H1 (cell line): Measurements from ENCODE around the gene PLAAT1. TPM values are rescaled to one million over a fixed set of nuclear protein-coding genes. Genes with fewer than 3 reads are reported as not detected.

Experiments used
- CTCF ChIA-PET: fragments of 300-600 bp; sonication (Branson Sonifier 250); formaldehyde crosslinking; loops from one replicate; lab custom pipeline; 2021; ENCODE audit not compliant: partially characterized antibody; lab: Charles Lee
- POLR2A ChIA-PET: fragments of 300-600 bp; sonication (Branson Sonifier 250); formaldehyde crosslinking; loops from one replicate; lab custom pipeline; 2021; ENCODE audit warnings: inconsistent platforms; ENCODE audit not compliant: partially characterized antibody; lab: Charles Lee
- DNase-seq, 2 experiments: peaks; one replicate each; pipeline versions ENCODE4 v3.0.0 to v3.0.0-alpha.2; 2010 to 2022; ENCODE audit warnings: low spot score in 2 of 2, low read depth in 1 of 2, mixed read lengths in 1 of 2
- FAIRE-seq: peaks from 2 replicates; lab custom pipeline; 2011; peaks lifted over from hg19 to GRCh38; lab: Jason Lieb, UNC
- H2AFZ ChIP-seq: 2 replicates; pipeline ENCODE4 v1.8.1; 2012; ENCODE audit warnings: low read length, inconsistent platforms
- H2AK5ac ChIP-seq: 2 replicates; pipeline ENCODE4 v1.6.1; 2013; ENCODE audit warnings: low read depth, low read length
- H2BK120ac ChIP-seq: replicated peaks from 2 replicates; pipeline ENCODE3; 2013; ENCODE audit warnings: low read depth, low read length, inconsistent platforms
- H2BK12ac ChIP-seq: 2 replicates; pipeline ENCODE4 v1.6.1; 2013; ENCODE audit warnings: low read depth, low read length
- H2BK15ac ChIP-seq: 2 replicates; pipeline ENCODE4 v1.6.1; 2013; ENCODE audit warnings: low read length
- H2BK20ac ChIP-seq: 2 replicates; pipeline ENCODE4 v1.6.1; 2013; ENCODE audit warnings: low read length
- H2BK5ac ChIP-seq: 2 replicates; pipeline ENCODE4 v1.6.1; 2013; ENCODE audit warnings: low read depth, low read length
- H3K14ac ChIP-seq: 2 replicates; pipeline ENCODE4 v1.6.1; 2013; ENCODE audit warnings: inconsistent platforms; ENCODE audit not compliant: insufficient read length
- H3K18ac ChIP-seq: 2 replicates; pipeline ENCODE4 v1.6.1; 2013; ENCODE audit warnings: low read length; ENCODE audit errors: extremely low read depth
- H3K23ac ChIP-seq: 2 replicates; pipeline ENCODE4 v1.6.1; 2013; ENCODE audit warnings: inconsistent platforms; ENCODE audit not compliant: insufficient read length
- H3K23me2 ChIP-seq: 2 replicates; pipeline ENCODE4 v1.6.1; 2013; ENCODE audit warnings: low read depth, low read length
- H3K27ac ChIP-seq: 2 replicates; pipeline ENCODE4 v1.6.1; 2011; ENCODE audit warnings: low read depth, low read length, inconsistent platforms
- H3K27me3 ChIP-seq, 4 experiments: replicated peaks in 1 of 4; 1 replicate in 1 of 4; 2 replicates in 3 of 4; pipeline versions ENCODE4 v1.6.1 to v1.8.1; 2011 to 2013; ENCODE audit warnings: low read length in 3 of 4, mild to moderate bottlenecking in 3 of 4, inconsistent platforms in 2 of 4, mixed read lengths in 2 of 4, moderate library complexity in 1 of 4; ENCODE audit not compliant: control insufficient read depth in 3 of 4, insufficient read depth in 3 of 4; ENCODE audit errors: extremely low read depth in 1 of 4
- H3K36me3 ChIP-seq, 4 experiments: 2 replicates each; pipeline versions ENCODE4 v1.6.1 to v1.8.1; 2011 to 2013; ENCODE audit warnings: mild to moderate bottlenecking in 4 of 4, low read length in 3 of 4, moderate library complexity in 2 of 4, control low read depth in 1 of 4, inconsistent platforms in 1 of 4; ENCODE audit not compliant: insufficient read depth in 4 of 4, control insufficient read depth in 2 of 4
- H3K4ac ChIP-seq: replicated peaks from 2 replicates; pipeline ENCODE3; 2013; ENCODE audit warnings: low read length, low read depth, mixed read lengths, inconsistent platforms; ENCODE audit not compliant: insufficient read length
- H3K4me1 ChIP-seq, 4 experiments: replicated peaks in 1 of 4; 1 replicate in 1 of 4; 2 replicates in 3 of 4; pipeline versions ENCODE4 v1.6.1 to v1.8.1; 2011 to 2013; ENCODE audit warnings: low read length in 3 of 4, inconsistent platforms in 2 of 4, mixed read lengths in 1 of 4; ENCODE audit not compliant: insufficient read depth in 4 of 4, control insufficient read depth in 3 of 4
- H3K4me2 ChIP-seq, 2 experiments: 2 replicates each; pipeline versions ENCODE4 v1.6.1 to v1.8.1; 2011 to 2013; ENCODE audit warnings: low read depth in 2 of 2, low read length in 2 of 2, control low read depth in 1 of 2, inconsistent platforms in 1 of 2, mild to moderate bottlenecking in 1 of 2; ENCODE audit not compliant: insufficient read depth in 1 of 2
- H3K4me3 ChIP-seq, 4 experiments: fragments of 200-600, 300-600 bp in 1 of 4; sonication (generic), shearing (Covaris generic), sonication (Bioruptor Twin) in 1 of 4; 2 replicates each; pipeline versions ENCODE4 v1.5.1 to v1.8.1; 2011 to 2016; ENCODE audit warnings: low read length in 4 of 4, low read depth in 3 of 4, control low read depth in 2 of 4, inconsistent platforms in 2 of 4, mild to moderate bottlenecking in 2 of 4, mixed read lengths in 1 of 4, moderate library complexity in 1 of 4; ENCODE audit not compliant: insufficient read depth in 2 of 4; ENCODE audit errors: extremely low read depth in 1 of 4
- H3K56ac ChIP-seq: replicated peaks from 2 replicates; pipeline ENCODE3; 2013; ENCODE audit warnings: low read depth, mild to moderate bottlenecking, mixed read lengths, low read length, inconsistent platforms; ENCODE audit not compliant: insufficient read length
- H3K79me1 ChIP-seq: 2 replicates; pipeline ENCODE4 v1.6.1; 2013; ENCODE audit warnings: low read depth, low read length, control low read depth
- H3K79me2 ChIP-seq, 2 experiments: 2 replicates each; pipeline versions ENCODE4 v1.6.1 to v1.8.1; 2012 to 2013; ENCODE audit warnings: low read length in 2 of 2, mild to moderate bottlenecking in 2 of 2, inconsistent platforms in 1 of 2; ENCODE audit not compliant: insufficient read depth in 2 of 2, control insufficient read depth in 1 of 2
- H3K9ac ChIP-seq, 4 experiments: replicated peaks in 1 of 4; 1 replicate in 1 of 4; 2 replicates in 3 of 4; pipeline versions ENCODE4 v1.6.1 to v1.8.1; 2011 to 2013; ENCODE audit warnings: low read depth in 3 of 4, low read length in 3 of 4, control low read depth in 2 of 4, mild to moderate bottlenecking in 2 of 4, moderate library complexity in 2 of 4, inconsistent platforms in 1 of 4; ENCODE audit errors: extremely low read depth in 1 of 4
- H3K9me3 ChIP-seq, 2 experiments: 2 replicates each; pipeline versions ENCODE4 v1.6.1 to v1.8.1; 2012 to 2013; ENCODE audit warnings: mild to moderate bottlenecking in 2 of 2, moderate library complexity in 2 of 2, control low read depth in 1 of 2, inconsistent platforms in 1 of 2, low read depth in 1 of 2, low read length in 1 of 2, mixed read lengths in 1 of 2; ENCODE audit not compliant: insufficient read depth in 2 of 2
- H4K20me1 ChIP-seq, 2 experiments: replicated peaks in 1 of 2; 2 replicates each; pipeline versions ENCODE3 to v1.8.1; 2011 to 2013; ENCODE audit warnings: inconsistent platforms in 2 of 2, low read length in 2 of 2, mild to moderate bottlenecking in 1 of 2; ENCODE audit not compliant: insufficient read depth in 2 of 2, control insufficient read depth in 1 of 2
- H4K5ac ChIP-seq: 2 replicates; pipeline ENCODE4 v1.6.1; 2013; ENCODE audit warnings: low read length, low read depth, mixed read lengths, inconsistent platforms; ENCODE audit not compliant: insufficient read length
- H4K8ac ChIP-seq: 2 replicates; pipeline ENCODE4 v1.8.0; 2013; ENCODE audit warnings: mild to moderate bottlenecking, moderate library complexity, low read length, inconsistent platforms; ENCODE audit not compliant: insufficient read depth; ENCODE audit errors: extremely low read depth
- H4K91ac ChIP-seq: replicated peaks from 2 replicates; pipeline ENCODE3; 2013; ENCODE audit warnings: low read length, mixed read lengths, inconsistent platforms; ENCODE audit not compliant: insufficient read length
- ATF2 ChIP-seq: IDR thresholded peaks from 2 replicates; pipeline ENCODE4 v1.6.1; 2012; ENCODE audit warnings: low read length, inconsistent platforms
- BCL11A ChIP-seq, 2 experiments: IDR thresholded peaks; one replicate each; pipeline ENCODE4 v1.6.1; 2011; ENCODE audit warnings: low read depth in 2 of 2, low read length in 2 of 2, mild to moderate bottlenecking in 2 of 2
- CBX5 ChIP-seq: fragments of 300-800, 300-1000 bp; sonication (generic); IDR thresholded peaks from 2 replicates; pipeline ENCODE4 v1.7.1; 2016; ENCODE audit warnings: antibody characterized with exemption, low read length, low read depth
- CEBPB ChIP-seq: IDR thresholded peaks from 2 replicates; pipeline ENCODE4 v1.6.1; 2012; ENCODE audit warnings: low read depth, low read length
- CTBP2 ChIP-seq: IDR thresholded peaks from 2 replicates; pipeline ENCODE4 v1.7.0; 2011; ENCODE audit warnings: borderline replicate concordance, mild to moderate bottlenecking, moderate library complexity, mixed read lengths, low read length; ENCODE audit not compliant: insufficient read depth, insufficient read length
- E2F6 ChIP-seq: IDR thresholded peaks from 2 replicates; pipeline ENCODE4 v1.6.1; 2012; ENCODE audit warnings: inconsistent platforms
- FOSL1 ChIP-seq: IDR thresholded peaks from 2 replicates; pipeline ENCODE4 v1.6.1; 2011; ENCODE audit warnings: mild to moderate bottlenecking, low read depth, low read length, moderate library complexity; ENCODE audit not compliant: insufficient read depth
- KDM5A ChIP-seq: fragments of 200-600 bp; IDR thresholded peaks from 2 replicates; pipeline ENCODE4 v1.7.1; 2012; ENCODE audit warnings: mild to moderate bottlenecking, low read length, inconsistent platforms, mixed read lengths
- NANOG ChIP-seq: IDR thresholded peaks from 2 replicates; pipeline ENCODE4 v1.6.1; 2011; ENCODE audit warnings: low read length, low read depth, mild to moderate bottlenecking, inconsistent platforms; ENCODE audit not compliant: insufficient read depth, poor library complexity, severe bottlenecking
- POU5F1 ChIP-seq: IDR thresholded peaks from 2 replicates; pipeline ENCODE4 v1.6.1; 2011; ENCODE audit warnings: low read depth, mild to moderate bottlenecking, low read length, moderate library complexity
- SRF ChIP-seq: IDR thresholded peaks from 2 replicates; pipeline ENCODE4 v1.6.1; 2011; ENCODE audit warnings: mild to moderate bottlenecking, low read depth, low read length, moderate library complexity
- WGBS, 2 experiments: shearing (Covaris generic) in 1 of 2; methylation state at CpG; one replicate each; pipeline versions ENCODE4 v1.1.6 to v1.1.7; 2013 to 2015; ENCODE audit warnings: low lambda C conversion rate in 2 of 2, mixed read lengths in 2 of 2, inconsistent platforms in 1 of 2, low coverage in 1 of 2, missing lambda C conversion rate in 1 of 2; ENCODE audit not compliant: insufficient replicate concordance in 2 of 2, insufficient coverage in 1 of 2, insufficient read length in 1 of 2; ENCODE audit errors: extremely low coverage in 1 of 2, missing lambda C conversion rate in 1 of 2; 5-methylcytosine and 5-hydroxymethylcytosine counted together
- polyA plus RNA-seq, 7 experiments: library from polyadenylated mRNA; depleted of rRNA in 3 of 7; stranded (reverse) in 5 of 7; unstranded in 2 of 7; fragments of >200 nt in 5 of 7; fragments of 200-250 nt in 2 of 7; gene quantifications; 1 replicate in 5 of 7; 2 replicates in 1 of 7; 4 replicates in 1 of 7; pipeline versions ENCODE4 v1.2.1 to v1.2.3, GENCODE V29; 2011 to 2013; ENCODE audit warnings: missing spikeins in 2 of 7, mixed read lengths in 2 of 7
- total RNA-seq: library from RNA; stranded (reverse); fragmentation: NEBNext Ultra II Directional; extraction: Animal tissue kit (Norgen Biotek cat#: 25700); gene quantifications from 2 replicates; pipeline ENCODE4 v1.2.1, GENCODE V29; 2021

Gene PLAAT1
- total and polyA plus RNA-seq, 2 of the 8 experiments (the other 6 are each of a cell fraction or from before 2014, with no cell fraction given), result 4.5 to 6.0 TPM

DNA sequence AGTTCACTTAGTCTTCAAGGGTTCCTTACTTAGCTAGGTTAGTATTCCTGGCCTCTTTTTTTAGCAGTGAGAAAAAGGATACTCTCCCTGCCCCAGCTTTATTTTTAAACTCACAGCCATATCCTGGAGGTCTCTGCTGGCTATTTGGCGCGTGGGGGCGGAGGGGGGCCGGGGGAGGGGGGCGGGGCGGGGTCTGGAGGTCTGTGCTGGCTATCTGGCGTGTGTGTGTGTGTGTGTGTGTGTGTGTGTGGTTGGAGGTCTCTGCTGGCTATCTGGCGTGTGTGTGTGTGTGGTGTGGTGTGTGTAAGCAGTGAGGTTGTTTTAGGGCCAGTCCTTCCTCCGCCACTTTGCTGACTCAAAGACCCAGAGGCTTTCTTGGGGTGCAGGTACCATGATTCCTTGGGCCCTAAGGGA is 579 bp upstream of the PLAAT1 start:
- no peak overlapping the region for H3K23ac ChIP-seq
- no peaks in the 10 kb centered on the region for H3K79me2 ChIP-seq
- CTCF ChIA-PET, result interaction anchor here (0.9 to 1.1 kb wide), 3 partner anchors 8 to 1156 kb away, joined by 3 read pairs; no protein-coding TSS in a partner anchor
- H3K4ac ChIP-seq, result no peak overlapping the region
- H2BK20ac ChIP-seq, result no peak overlapping the region; the same call in 1 of the 2 replicates
- no peak overlapping the region for H2AK5ac ChIP-seq
- peak overlapping the region; percentile 61 for H2BK120ac ChIP-seq
- DNase-seq, result no peak
- H3K27me3 ChIP-seq, result peaks cover 0 to 15% (median 6%) of the 10 kb centered on the region in 4 experiments; a peak in 5 of 7 replicates
- H3K18ac ChIP-seq, result no peak overlapping the region; the same call in 1 of the 2 replicates
- H2BK15ac ChIP-seq, result no peak overlapping the region
- H4K20me1 ChIP-seq, result no peaks in the 10 kb centered on the region
- no CpG with 5 or more reads among the region's 9 CpGs for WGBS, 2 experiments
- peak overlapping the region; percentile 92 for H3K4me2 ChIP-seq
- TF ChIP-seq SRF (no peak), CTBP2 (no peak), BCL11A (IDR thresholded peaks at IDR 0.05; ENCODE audit: low read depth in 2 of 2, low read length in 2 of 2) (no peak), KDM5A (no peak), ATF2 (no peak), POU5F1 (no peak), CBX5 (no peak), CEBPB (no peak), E2F6 (no peak), NANOG (no peak), FOSL1 (no peak)
- no peak overlapping the region for H3K14ac ChIP-seq
- FAIRE-seq, result no peak
- peak overlapping the region; percentile 38; the same call in 1 of the 2 replicates for H4K8ac ChIP-seq
- POLR2A ChIA-PET, result no interaction called here
- H3K36me3 ChIP-seq, result no peaks in the 10 kb centered on the region
- peak overlapping the region; percentile 48 to 75 (median 70) for H3K4me3 ChIP-seq
- no peaks in the 10 kb centered on the region for H3K9me3 ChIP-seq
- no peak overlapping the region for H3K56ac ChIP-seq
- H3K4me1 ChIP-seq, result peaks cover 0 to 4% (median 3%) of the 10 kb centered on the region in 4 experiments; a peak in 3 of 7 replicates
- no peak overlapping the region; the same call in 1 of the 2 replicates for H2BK5ac ChIP-seq
- no peaks in the 10 kb centered on the region for H3K79me1 ChIP-seq
- no peak overlapping the region for H3K27ac ChIP-seq
- peak overlapping the region in 3 of 4 experiments; percentile 35 to 68 (median 59); a peak in 4 of 7 replicates for H3K9ac ChIP-seq
- peak overlapping the region; percentile 10 for H4K5ac ChIP-seq
- H4K91ac ChIP-seq, result peak overlapping the region; percentile 84
- H2AFZ ChIP-seq, result peak overlapping the region; percentile 94
- peaks cover 8% of the 10 kb centered on the region; the same call in 1 of the 2 replicates for H3K23me2 ChIP-seq
- 0 out of 2 replicates have a peak overlapping the region, but pooled peaks have one; percentile 68 for H2BK12ac ChIP-seq
